Activated T-helper 9 cell treated with anti-CD3 and anti-CD28 coated beads, Interleukin-2, amount 50 U/mL, for 16 hours (primary cell): ENCODE results near the gene ATXN1.

Experiments used
- DNase-seq: peaks from one replicate; pipeline ENCODE4 v3.0.0-alpha.2; 2020; ENCODE audit warnings: low read depth

ATXN1 gene

GRCh38 chr6:16743664-16744210 is 17.5 kb downstream of the ATXN1 start:
- no peak for DNase-seq

- no peak for DNase-seq
Measured at GRCh38 chr6:16742116-16742515, 19.1 kb downstream of the ATXN1 start.

GRCh38 chr6:16741112-16742016 is 19.9 kb downstream of the ATXN1 start:
- DNase-seq: no peak

- no peak for DNase-seq
Measured at GRCh38 chr6:16740097-16740496, 21.2 kb downstream of the ATXN1 start.

GRCh38 chr6:16739329-16739801 is 21.9 kb downstream of the ATXN1 start:
- DNase-seq: no peak

GRCh38 chr6:16737925-16738324 is 23.3 kb downstream of the ATXN1 start:
- DNase-seq: no peak

- DNase-seq: no peak
Measured at GRCh38 chr6:16736856-16737775, 24.1 kb downstream of the ATXN1 start.

- no peak for DNase-seq
Measured at GRCh38 chr6:16735014-16735413, 26.2 kb downstream of the ATXN1 start.

- DNase-seq: no peak
Measured at GRCh38 chr6:16733085-16733484, 28.2 kb downstream of the ATXN1 start.

- DNase-seq: peak; percentile 21
Measured at GRCh38 chr6:16731478-16732051, 29.7 kb downstream of the ATXN1 start.

GRCh38 chr6:16730738-16731477 is 30.4 kb downstream of the ATXN1 start:
- DNase-seq: no peak

GRCh38 chr6:16729744-16730143 is 31.5 kb downstream of the ATXN1 start:
- DNase-seq: no peak

- no peak for DNase-seq
Measured at GRCh38 chr6:16729183-16729691, 32.0 kb downstream of the ATXN1 start.

- no peak for DNase-seq
Measured at GRCh38 chr6:16728513-16729182, 32.6 kb downstream of the ATXN1 start.

- no peak for DNase-seq
Measured at GRCh38 chr6:16727996-16728395, 33.3 kb downstream of the ATXN1 start.

- DNase-seq: no peak
Measured at GRCh38 chr6:16725145-16725864, 36.0 kb downstream of the ATXN1 start.

- DNase-seq: no peak
Measured at GRCh38 chr6:16723826-16724225, 37.4 kb downstream of the ATXN1 start.

GRCh38 chr6:16723402-16723801 is 37.9 kb downstream of the ATXN1 start:
- DNase-seq: no peak

- DNase-seq: no peak
Measured at GRCh38 chr6:16722630-16723029, 38.6 kb downstream of the ATXN1 start.

- DNase-seq: no peak
Measured at GRCh38 chr6:16721977-16722376, 39.3 kb downstream of the ATXN1 start.
